Hematopoietic multipotent progenitor cell (in vitro differentiated cells): ENCODE measurements around the gene GFRA3. TPM values are rescaled to one million over a fixed set of nuclear protein-coding genes. Genes with fewer than 3 reads are reported as not detected.

Experiments used
- total RNA-seq: library from RNA; depleted of rRNA; stranded (reverse); fragments of >200 nt; gene quantifications from one replicate; pipeline ENCODE4 v1.2.3, GENCODE V29; 2012

The GFRA3 gene
- total RNA-seq, 1 donor: 0.27 TPM

Other genes starting within 250 kb of the GFRA3 start
- gene FAM13B, start 241.5 kb downstream of the GFRA3 start, total RNA-seq: 25.6 TPM
- 1.1 TPM for gene WNT8A, start 190.6 kb downstream of the GFRA3 start, total RNA-seq
- 0.27 TPM for gene NME5, start 135.2 kb downstream of the GFRA3 start, total RNA-seq
- gene BRD8, start 96.0 kb downstream of the GFRA3 start, total RNA-seq: 31.5 TPM
- 2.4 TPM for gene KIF20A, start 95.5 kb downstream of the GFRA3 start, total RNA-seq
- 18.9 TPM for gene CDC23, start 61.3 kb downstream of the GFRA3 start, total RNA-seq
- 0.81 TPM for gene CDC25C, start 57.2 kb upstream of the GFRA3 start, total RNA-seq
- 69.7 TPM for gene FAM53C, start 63.6 kb upstream of the GFRA3 start, total RNA-seq
- gene KDM3B, start 78.1 kb upstream of the GFRA3 start, total RNA-seq: 50.9 TPM
- gene REEP2, start 164.4 kb upstream of the GFRA3 start, total RNA-seq: 2.7 TPM
- gene EGR1, start 190.9 kb upstream of the GFRA3 start, total RNA-seq: 27.2 TPM